GM21529 (cell line): ENCODE measurements around the gene ITGA6.

ENCODE experiments used
- ATAC-seq: cut with Tn5 transposase; IDR thresholded peaks from one replicate; pipeline ENCODE4 v1.9.1; 2021; ENCODE audit not compliant: unreplicated experiment

Gene ITGA6

GRCh38 chr2:172427256-172427989 is at the start of gene ITGA6:
Gene ITGA6, plus strand, starts transcription at chr2:172427586.
- ATAC-seq = no peak

- ATAC-seq = no peak
These were observed 46.7 kb upstream of the ITGA6 start for GRCh38 chr2:172380436-172381274.

GRCh38 chr2:172381275-172382027 is 45.9 kb upstream of the ITGA6 start:
- no peak for ATAC-seq

- ATAC-seq = no peak
These were observed 40.0 kb upstream of the ITGA6 start for GRCh38 chr2:172387361-172387760.

- no peak for ATAC-seq
These were observed 37.6 kb upstream of the ITGA6 start for GRCh38 chr2:172389685-172390339.

- ATAC-seq = no peak
These were observed 33.4 kb upstream of the ITGA6 start for GRCh38 chr2:172394002-172394401.

- ATAC-seq = no peak
These were observed 31.9 kb upstream of the ITGA6 start for GRCh38 chr2:172395503-172395902.

GRCh38 chr2:172397148-172397834 is 30.1 kb upstream of the ITGA6 start:
- ATAC-seq = no peak

- no peak for ATAC-seq
These were observed 28.9 kb upstream of the ITGA6 start for GRCh38 chr2:172398440-172398839.

- no peak for ATAC-seq
These were observed 27.6 kb upstream of the ITGA6 start for GRCh38 chr2:172399765-172400164.

- no peak for ATAC-seq
These were observed 25.2 kb upstream of the ITGA6 start for GRCh38 chr2:172402198-172402597.

GRCh38 chr2:172403402-172403801 is 24.0 kb upstream of the ITGA6 start:
- no peak for ATAC-seq

GRCh38 chr2:172403881-172404468 is 23.4 kb upstream of the ITGA6 start:
- no peak for ATAC-seq

GRCh38 chr2:172404824-172405223 is 22.6 kb upstream of the ITGA6 start:
- ATAC-seq = no peak

GRCh38 chr2:172405673-172406072 is 21.7 kb upstream of the ITGA6 start:
- no peak for ATAC-seq

GRCh38 chr2:172408143-172408766 is 19.1 kb upstream of the ITGA6 start:
- no peak for ATAC-seq

GRCh38 chr2:172409042-172409441 is 18.3 kb upstream of the ITGA6 start:
- ATAC-seq = no peak

- ATAC-seq = no peak
These were observed 14.3 kb upstream of the ITGA6 start for GRCh38 chr2:172412984-172413492.

GRCh38 chr2:172415157-172415864 is 12.1 kb upstream of the ITGA6 start:
- ATAC-seq = no peak
